GM19397 (cell line): ENCODE data around the gene FIBP.

Experiments used
- ATAC-seq: cut with Tn5 transposase; IDR thresholded peaks from one replicate; pipeline ENCODE4 v1.9.1; 2021; ENCODE audit warnings: mild to moderate bottlenecking, moderate library complexity; ENCODE audit not compliant: unreplicated experiment

Gene FIBP

GRCh38 chr11:65871811-65872548 is 16.3 kb downstream of the FIBP start:
- ATAC-seq = no peak

- no peak for ATAC-seq
Measured at GRCh38 chr11:65870706-65871681, 17.3 kb downstream of the FIBP start.

- ATAC-seq = no peak
Measured at GRCh38 chr11:65870307-65870658, 18.0 kb downstream of the FIBP start.

- ATAC-seq = no peak
Measured at GRCh38 chr11:65869643-65870306, 18.5 kb downstream of the FIBP start.

- ATAC-seq = no peak
Measured at GRCh38 chr11:65868907-65869306, 19.4 kb downstream of the FIBP start.

GRCh38 chr11:65868076-65868667 is 20.1 kb downstream of the FIBP start:
- no peak for ATAC-seq

GRCh38 chr11:65867284-65868071 is 20.8 kb downstream of the FIBP start:
- ATAC-seq = no peak

- no peak for ATAC-seq
Measured at GRCh38 chr11:65866509-65867283, 21.6 kb downstream of the FIBP start.

- ATAC-seq = no peak
Measured at GRCh38 chr11:65865550-65866172, 22.6 kb downstream of the FIBP start.

GRCh38 chr11:65864706-65865471 is 23.4 kb downstream of the FIBP start:
- ATAC-seq = no peak

- no peak for ATAC-seq
Measured at GRCh38 chr11:65863889-65864705, 24.2 kb downstream of the FIBP start.

- no peak for ATAC-seq
Measured at GRCh38 chr11:65862941-65863888, 25.1 kb downstream of the FIBP start.

GRCh38 chr11:65862191-65862735 is 26.0 kb downstream of the FIBP start:
- ATAC-seq = no peak

- no peak for ATAC-seq
Measured at GRCh38 chr11:65861533-65862183, 26.6 kb downstream of the FIBP start.

- ATAC-seq = no peak
Measured at GRCh38 chr11:65861165-65861505, 27.1 kb downstream of the FIBP start.
